HCT116 (cell line): ENCODE results near the gene CHPT1. TPM values are rescaled to one million over a fixed set of nuclear protein-coding genes. Genes with fewer than 3 reads are reported as not detected.

ENCODE experiments used
- ATAC-seq: fragments of 200-7000 bp; cut with Tn5 transposase; 2 replicates; pipeline ENCODE4 v1.9.1; 2020; ENCODE audit warnings: mild to moderate bottlenecking, moderate library complexity
- BruUV-seq: library from RNA; stranded (reverse); fragments of 400-500 nt; replicated peaks from 2 replicates; lab custom pipeline; 2021; lab: Mats Ljungman, UMichigan
- CTCF ChIA-PET: fragments of 300-600 bp; sonication (Branson Sonifier 250); formaldehyde crosslinking; loops from one replicate; lab custom pipeline; 2021; ENCODE audit warnings: antibody characterized with exemption; lab: Charles Lee
- POLR2A ChIA-PET: fragments of 300-600, 350-600 bp; sonication (Branson Sonifier 250); formaldehyde crosslinking; loops from one replicate; lab custom pipeline; 2021; ENCODE audit warnings: antibody characterized with exemption; lab: Charles Lee
- RAD21 ChIA-PET, 2 experiments: fragments of 300-600 bp; sonication (Branson Sonifier 250); formaldehyde crosslinking; loops; one replicate each; lab custom pipeline; 2023; ENCODE audit warnings: low total read pairs in 2 of 2; ENCODE audit not compliant: uncharacterized antibody in 2 of 2, unreplicated experiment in 2 of 2, low non-redundant PET in 1 of 2; lab: Charles Lee
- DNase-seq: peaks from one replicate; pipeline ENCODE4 v3.0.0-alpha.2; 2010; ENCODE audit warnings: low read depth, low spot score
- H2AFZ ChIP-seq: fragments of 200-600 bp; shearing (Covaris generic), sonication (generic); 2 replicates; pipeline ENCODE4 v1.6.1; 2017; ENCODE audit warnings: low read depth, mixed run types, mixed read lengths, antibody characterized with exemption, low read length; ENCODE audit not compliant: poor library complexity, severe bottlenecking
- H3K27ac ChIP-seq: 2 replicates; pipeline ENCODE4 v1.5.1; 2012; ENCODE audit warnings: low read depth, low read length
- H3K27me3 ChIP-seq: fragments of 200-600 bp; sonication (generic); 2 replicates; pipeline ENCODE4 v1.6.1; 2016; ENCODE audit warnings: mixed run types, low read length, mixed read lengths; ENCODE audit not compliant: insufficient read depth
- H3K36me3 ChIP-seq, 2 experiments: fragments of 200-500 bp in 1 of 2; fragments of 200-600 bp in 1 of 2; sonication (Bioruptor generic) in 1 of 2; sonication (generic) in 1 of 2; 2 replicates each; pipeline versions ENCODE4 v1.5.1 to v1.6.1; 2014 to 2016; ENCODE audit warnings: low read length in 2 of 2, inconsistent platforms in 1 of 2, mixed read lengths in 1 of 2, mixed run types in 1 of 2; ENCODE audit not compliant: insufficient read depth in 2 of 2, control insufficient read depth in 1 of 2
- H3K4me1 ChIP-seq, 2 experiments: fragments of 200-600 bp in 1 of 2; sonication (generic) in 1 of 2; 2 replicates each; pipeline versions ENCODE4 v1.5.1 to v1.6.1; 2012 to 2017; ENCODE audit warnings: low read length in 2 of 2, inconsistent platforms in 1 of 2, mild to moderate bottlenecking in 1 of 2, mixed read lengths in 1 of 2, mixed run types in 1 of 2, moderate library complexity in 1 of 2; ENCODE audit not compliant: insufficient read depth in 2 of 2, control insufficient read depth in 1 of 2
- H3K4me2 ChIP-seq: fragments of 200-600 bp; sonication (generic); 2 replicates; pipeline ENCODE4 v1.6.1; 2017; ENCODE audit warnings: mixed run types, low read length, mixed read lengths
- H3K4me3 ChIP-seq, 2 experiments: fragments of 200-600 bp in 1 of 2; sonication (generic) in 1 of 2; replicated peaks in 1 of 2; 2 replicates each; pipeline ENCODE4 v1.5.1; 2011 to 2016; ENCODE audit warnings: low read length in 2 of 2, control low read depth in 1 of 2, low read depth in 1 of 2, mild to moderate bottlenecking in 1 of 2, mixed read lengths in 1 of 2, mixed run types in 1 of 2
- H3K79me2 ChIP-seq: fragments of 200-600 bp; sonication (generic); 2 replicates; pipeline ENCODE4 v1.6.1; 2017; ENCODE audit warnings: mild to moderate bottlenecking, mixed run types, low read length, moderate library complexity, mixed read lengths; ENCODE audit not compliant: insufficient read depth
- H3K9ac ChIP-seq: fragments of 200-600 bp; sonication (generic); 2 replicates; pipeline ENCODE4 v1.6.1; 2016; ENCODE audit warnings: low read length, mixed read lengths
- H3K9me2 ChIP-seq: fragments of 200-600 bp; sonication (generic), shearing (Covaris generic); 2 replicates; pipeline ENCODE4 v1.6.1; 2017; ENCODE audit warnings: mixed run types, mild to moderate bottlenecking, moderate library complexity; ENCODE audit not compliant: insufficient read depth
- H3K9me3 ChIP-seq, 2 experiments: fragments of 200-500 bp in 1 of 2; fragments of 200-600 bp in 1 of 2; sonication (Bioruptor generic) in 1 of 2; sonication (generic) in 1 of 2; 2 replicates each; pipeline ENCODE4 v1.6.1; 2014 to 2017; ENCODE audit warnings: low read length in 2 of 2, mixed read lengths in 2 of 2, inconsistent platforms in 1 of 2, low read depth in 1 of 2, mild to moderate bottlenecking in 1 of 2, mixed run types in 1 of 2, moderate library complexity in 1 of 2; ENCODE audit not compliant: control insufficient read depth in 1 of 2, insufficient read depth in 1 of 2
- H4K20me1 ChIP-seq: fragments of 200-600 bp; sonication (generic), shearing (Covaris generic); 2 replicates; pipeline ENCODE4 v1.6.1; 2017; ENCODE audit warnings: mixed run types, mild to moderate bottlenecking, moderate library complexity; ENCODE audit not compliant: insufficient read depth
- CEBPB ChIP-seq: IDR thresholded peaks from 2 replicates; pipeline ENCODE4 v1.6.1; 2012; ENCODE audit warnings: low read depth
- EGR1 ChIP-seq: IDR thresholded peaks from 2 replicates; pipeline ENCODE4 v1.6.1; 2012; ENCODE audit warnings: low read depth
- ELF1 ChIP-seq: IDR thresholded peaks from 2 replicates; pipeline ENCODE4 v1.6.1; 2012; ENCODE audit warnings: low read depth, borderline replicate concordance
- EZH2phosphoT487 ChIP-seq: fragments of 200-600 bp; IDR thresholded peaks from 2 replicates; pipeline ENCODE4 v1.6.1; 2018; ENCODE audit warnings: antibody characterized with exemption, borderline replicate concordance
- FOSL1 ChIP-seq: IDR thresholded peaks from 2 replicates; pipeline ENCODE4 v1.6.1; 2012; ENCODE audit warnings: low read depth
- JUND ChIP-seq: IDR thresholded peaks from 2 replicates; pipeline ENCODE4 v1.6.1; 2012
- POLR2A ChIP-seq: IDR thresholded peaks from 2 replicates; pipeline ENCODE4 v1.7.0; 2011; ENCODE audit warnings: borderline replicate concordance; ENCODE audit not compliant: insufficient read depth, insufficient read length; ENCODE audit errors: extremely low read depth
- RAD21 ChIP-seq: IDR thresholded peaks from 2 replicates; pipeline ENCODE4 v1.6.1; 2012; ENCODE audit warnings: low read depth, mild to moderate bottlenecking
- SIN3A ChIP-seq: IDR thresholded peaks from 2 replicates; pipeline ENCODE4 v1.6.1; 2012; ENCODE audit warnings: low read depth
- SRF ChIP-seq: IDR thresholded peaks from 2 replicates; pipeline ENCODE4 v1.6.1; 2012; ENCODE audit warnings: low read depth
- YY1 ChIP-seq: IDR thresholded peaks from 2 replicates; pipeline ENCODE4 v1.6.1; 2011; ENCODE audit warnings: low read length, low read depth, moderate library complexity, mild to moderate bottlenecking; ENCODE audit not compliant: insufficient replicate concordance; ENCODE audit errors: extremely low read depth
- ZNF274 ChIP-seq: fragments of 200-500 bp; sonication (Bioruptor generic); IDR thresholded peaks from 2 replicates; pipeline ENCODE4 v1.6.1; 2014; ENCODE audit warnings: mild to moderate bottlenecking, low read depth, low read length, inconsistent platforms
- intact Hi-C: fragments of 100-400 bp; cut with micrococcal nuclease; formaldehyde crosslinking; loops from 2 replicates; pipeline ENCODE4 v1.10.0; 2022
- total RNA-seq: library from RNA; stranded (reverse); gene quantifications from one replicate; pipeline ENCODE4 v1.2.1, GENCODE V29; 2021; ENCODE audit not compliant: unreplicated experiment
- TF ChIP-seq, protein P1 (sequence below): IDR thresholded peaks from 2 replicates; pipeline ENCODE4 v1.6.1; 2011; ENCODE audit warnings: mild to moderate bottlenecking, low read length, moderate library complexity; ENCODE audit not compliant: insufficient replicate concordance; ENCODE audit errors: extremely low read depth
- TF ChIP-seq, protein P2 (sequence below), 3 experiments: fragments of 200-600 bp in 1 of 3; sonication (generic) in 1 of 3; IDR thresholded peaks in 2 of 3; conservative IDR thresholded peaks in 1 of 3; 2 replicates each; pipeline ENCODE4 v1.5.1; 2012 to 2017; ENCODE audit warnings: low read depth in 2 of 3, low read length in 2 of 3, antibody characterized with exemption in 1 of 3, borderline replicate concordance in 1 of 3, control low read depth in 1 of 3, mild to moderate bottlenecking in 1 of 3, mixed read lengths in 1 of 3, mixed run types in 1 of 3, moderate library complexity in 1 of 3; ENCODE audit not compliant: insufficient read depth in 1 of 3
- TF ChIP-seq, protein P3 (sequence below): IDR thresholded peaks from 2 replicates; pipeline ENCODE4 v1.6.1; 2012; ENCODE audit warnings: low read depth
- TF ChIP-seq, protein P4 (sequence below): IDR thresholded peaks from 2 replicates; pipeline ENCODE4 v1.6.1; 2012
- TF ChIP-seq, protein P5 (sequence below): IDR thresholded peaks from 2 replicates; pipeline ENCODE4 v1.6.1; 2012

CHPT1 gene
- total RNA-seq, 1 experiment from 2014 or later: 20.1 TPM

DNA sequence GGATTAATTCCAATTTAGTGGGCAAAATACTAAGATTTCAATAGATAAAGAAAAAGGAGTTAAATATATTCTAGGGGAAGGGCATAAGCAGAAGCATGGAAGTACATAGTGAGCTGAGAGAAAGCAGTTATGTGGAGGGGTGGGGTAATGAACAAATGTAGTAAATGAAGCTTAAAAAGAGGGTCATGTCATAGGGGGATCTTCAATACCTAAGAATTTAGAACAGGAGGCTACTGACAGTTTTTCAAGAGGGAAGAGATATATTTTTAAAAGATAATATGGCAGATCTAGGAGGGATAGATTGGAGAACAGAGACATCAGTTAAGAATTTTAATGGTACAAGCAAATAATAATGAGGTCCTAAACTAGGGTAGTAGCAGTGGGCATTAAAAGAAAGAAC, 32.4 kb downstream of the CHPT1 start (continued):
- TF ChIP-seq, protein P1, sequence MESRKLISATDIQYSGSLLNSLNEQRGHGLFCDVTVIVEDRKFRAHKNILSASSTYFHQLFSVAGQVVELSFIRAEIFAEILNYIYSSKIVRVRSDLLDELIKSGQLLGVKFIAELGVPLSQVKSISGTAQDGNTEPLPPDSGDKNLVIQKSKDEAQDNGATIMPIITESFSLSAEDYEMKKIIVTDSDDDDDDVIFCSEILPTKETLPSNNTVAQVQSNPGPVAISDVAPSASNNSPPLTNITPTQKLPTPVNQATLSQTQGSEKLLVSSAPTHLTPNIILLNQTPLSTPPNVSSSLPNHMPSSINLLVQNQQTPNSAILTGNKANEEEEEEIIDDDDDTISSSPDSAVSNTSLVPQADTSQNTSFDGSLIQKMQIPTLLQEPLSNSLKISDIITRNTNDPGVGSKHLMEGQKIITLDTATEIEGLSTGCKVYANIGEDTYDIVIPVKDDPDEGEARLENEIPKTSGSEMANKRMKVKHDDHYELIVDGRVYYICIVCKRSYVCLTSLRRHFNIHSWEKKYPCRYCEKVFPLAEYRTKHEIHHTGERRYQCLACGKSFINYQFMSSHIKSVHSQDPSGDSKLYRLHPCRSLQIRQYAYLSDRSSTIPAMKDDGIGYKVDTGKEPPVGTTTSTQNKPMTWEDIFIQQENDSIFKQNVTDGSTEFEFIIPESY: no peak
- TF ChIP-seq RAD21 (no peak), YY1 (no peak), JUND (no peak), POLR2A (no peak)
- TF ChIP-seq, all 23 proteins: peak for 0

DNA sequence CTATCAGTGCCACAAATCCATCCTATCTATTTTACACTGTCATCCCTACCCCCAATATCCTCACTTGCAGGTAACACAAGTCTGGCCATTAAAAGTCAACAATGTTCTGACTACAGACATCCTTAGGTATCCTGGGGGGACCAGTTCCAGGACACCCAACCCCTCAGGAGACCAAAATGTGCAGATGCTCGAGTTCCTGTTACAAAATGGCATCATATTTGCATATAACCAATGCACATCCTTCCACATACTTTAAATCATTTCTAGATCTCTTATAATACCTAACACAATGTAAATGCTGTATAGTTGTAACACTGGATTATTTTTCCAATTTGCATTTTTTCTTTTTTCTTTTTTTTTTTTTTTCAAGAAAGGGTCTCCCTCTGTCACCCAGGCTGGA, 34.9 kb downstream of the CHPT1 start:
- ATAC-seq: no peak
- RAD21 ChIA-PET: no interaction called here

More for the DNA sequence above, 34.9 kb downstream of the CHPT1 start:
- H3K4me3 ChIP-seq: no peak overlapping the region
- no TSS peak for BruUV-seq
- no peaks in the 10 kb centered on the region for H3K79me2 ChIP-seq
- no peak overlapping the region for H3K9ac ChIP-seq
- CTCF ChIA-PET: no interaction called here
- TF ChIP-seq JUND (no peak), EZH2phosphoT487 (no peak), ZNF274 (no peak), EGR1 (no peak), ELF1 (no peak), SRF (no peak), CEBPB (no peak), RAD21 (no peak), SIN3A (no peak), FOSL1 (no peak)
- TF ChIP-seq, protein P2, sequence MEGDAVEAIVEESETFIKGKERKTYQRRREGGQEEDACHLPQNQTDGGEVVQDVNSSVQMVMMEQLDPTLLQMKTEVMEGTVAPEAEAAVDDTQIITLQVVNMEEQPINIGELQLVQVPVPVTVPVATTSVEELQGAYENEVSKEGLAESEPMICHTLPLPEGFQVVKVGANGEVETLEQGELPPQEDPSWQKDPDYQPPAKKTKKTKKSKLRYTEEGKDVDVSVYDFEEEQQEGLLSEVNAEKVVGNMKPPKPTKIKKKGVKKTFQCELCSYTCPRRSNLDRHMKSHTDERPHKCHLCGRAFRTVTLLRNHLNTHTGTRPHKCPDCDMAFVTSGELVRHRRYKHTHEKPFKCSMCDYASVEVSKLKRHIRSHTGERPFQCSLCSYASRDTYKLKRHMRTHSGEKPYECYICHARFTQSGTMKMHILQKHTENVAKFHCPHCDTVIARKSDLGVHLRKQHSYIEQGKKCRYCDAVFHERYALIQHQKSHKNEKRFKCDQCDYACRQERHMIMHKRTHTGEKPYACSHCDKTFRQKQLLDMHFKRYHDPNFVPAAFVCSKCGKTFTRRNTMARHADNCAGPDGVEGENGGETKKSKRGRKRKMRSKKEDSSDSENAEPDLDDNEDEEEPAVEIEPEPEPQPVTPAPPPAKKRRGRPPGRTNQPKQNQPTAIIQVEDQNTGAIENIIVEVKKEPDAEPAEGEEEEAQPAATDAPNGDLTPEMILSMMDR (IDR thresholded peaks at IDR 0.05 in 2 of 3, conservative IDR thresholded peaks at IDR 0.05 in 1 of 3; ENCODE audit: borderline replicate concordance in 1 of 3, insufficient read depth in 1 of 3, low read depth in 2 of 3, low read length in 2 of 3): no peak
- TF ChIP-seq, protein P3, sequence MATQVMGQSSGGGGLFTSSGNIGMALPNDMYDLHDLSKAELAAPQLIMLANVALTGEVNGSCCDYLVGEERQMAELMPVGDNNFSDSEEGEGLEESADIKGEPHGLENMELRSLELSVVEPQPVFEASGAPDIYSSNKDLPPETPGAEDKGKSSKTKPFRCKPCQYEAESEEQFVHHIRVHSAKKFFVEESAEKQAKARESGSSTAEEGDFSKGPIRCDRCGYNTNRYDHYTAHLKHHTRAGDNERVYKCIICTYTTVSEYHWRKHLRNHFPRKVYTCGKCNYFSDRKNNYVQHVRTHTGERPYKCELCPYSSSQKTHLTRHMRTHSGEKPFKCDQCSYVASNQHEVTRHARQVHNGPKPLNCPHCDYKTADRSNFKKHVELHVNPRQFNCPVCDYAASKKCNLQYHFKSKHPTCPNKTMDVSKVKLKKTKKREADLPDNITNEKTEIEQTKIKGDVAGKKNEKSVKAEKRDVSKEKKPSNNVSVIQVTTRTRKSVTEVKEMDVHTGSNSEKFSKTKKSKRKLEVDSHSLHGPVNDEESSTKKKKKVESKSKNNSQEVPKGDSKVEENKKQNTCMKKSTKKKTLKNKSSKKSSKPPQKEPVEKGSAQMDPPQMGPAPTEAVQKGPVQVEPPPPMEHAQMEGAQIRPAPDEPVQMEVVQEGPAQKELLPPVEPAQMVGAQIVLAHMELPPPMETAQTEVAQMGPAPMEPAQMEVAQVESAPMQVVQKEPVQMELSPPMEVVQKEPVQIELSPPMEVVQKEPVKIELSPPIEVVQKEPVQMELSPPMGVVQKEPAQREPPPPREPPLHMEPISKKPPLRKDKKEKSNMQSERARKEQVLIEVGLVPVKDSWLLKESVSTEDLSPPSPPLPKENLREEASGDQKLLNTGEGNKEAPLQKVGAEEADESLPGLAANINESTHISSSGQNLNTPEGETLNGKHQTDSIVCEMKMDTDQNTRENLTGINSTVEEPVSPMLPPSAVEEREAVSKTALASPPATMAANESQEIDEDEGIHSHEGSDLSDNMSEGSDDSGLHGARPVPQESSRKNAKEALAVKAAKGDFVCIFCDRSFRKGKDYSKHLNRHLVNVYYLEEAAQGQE: no peak
- TF ChIP-seq, protein P4, sequence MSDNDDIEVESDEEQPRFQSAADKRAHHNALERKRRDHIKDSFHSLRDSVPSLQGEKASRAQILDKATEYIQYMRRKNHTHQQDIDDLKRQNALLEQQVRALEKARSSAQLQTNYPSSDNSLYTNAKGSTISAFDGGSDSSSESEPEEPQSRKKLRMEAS: no peak
- TF ChIP-seq, protein P5, sequence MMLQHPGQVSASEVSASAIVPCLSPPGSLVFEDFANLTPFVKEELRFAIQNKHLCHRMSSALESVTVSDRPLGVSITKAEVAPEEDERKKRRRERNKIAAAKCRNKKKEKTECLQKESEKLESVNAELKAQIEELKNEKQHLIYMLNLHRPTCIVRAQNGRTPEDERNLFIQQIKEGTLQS: no peak
- TF ChIP-seq, all 23 proteins: peak for 0
- Histone ChIP-seq H3K9me2 (no peaks in the 10 kb centered on the region), H4K20me1 (no peaks in the 10 kb centered on the region), H2AFZ (no peak overlapping the region), H3K4me2 (no peak overlapping the region), H3K27ac (no peak overlapping the region), H3K36me3 (peaks cover 0 to 5% of the 10 kb centered on the region in 2 experiments; a peak in 2 of 4 replicates), H3K4me1 (no peaks in the 10 kb centered on the region), H3K27me3 (no peaks in the 10 kb centered on the region), H3K9me3 (no peaks in the 10 kb centered on the region)
- POLR2A ChIA-PET: no interaction called here
- intact Hi-C loops: no loop called here
- no peak for DNase-seq
